Spleen (tissue), 7 donors: ENCODE measurements around the gene CDON.

Experiments
- POLR2A ChIP-seq, 3 donors: fragments of 450-650 bp; IDR thresholded peaks; one replicate each; pipeline ENCODE4 v1.5.1; 2017; ENCODE audit warnings: antibody characterized with exemption in 3 of 3, mild to moderate bottlenecking in 1 of 3
- POLR2AphosphoS5 ChIP-seq, 3 donors: sonication (generic); formaldehyde crosslinking; IDR thresholded peaks; one replicate each; pipeline ENCODE4 v1.5.1; 2017; ENCODE audit warnings: antibody characterized with exemption in 3 of 3
- TF ChIP-seq, protein P1 (sequence below), 11 experiments: fragments of 200-600 bp in 7 of 11; fragments of 450-650 bp in 4 of 11; sonication (generic) in 4 of 11; IDR thresholded peaks in 8 of 11; conservative IDR thresholded peaks in 3 of 11; 1 replicate in 7 of 11; 2 replicates in 4 of 11; pipeline versions ENCODE4 v1.4.0 to v1.8.0; 2016 to 2021; ENCODE audit warnings: antibody characterized with exemption in 11 of 11, inconsistent platforms in 4 of 11, mild to moderate bottlenecking in 1 of 11
- donor health status: DM: no; HTN: no; CAD: no; lungs with moderate emphysema.
- donor health status: DM: no; HTN: no; CAD: no.
- donor health status: DM: no; HTN: no; CAD: no.

DNA sequence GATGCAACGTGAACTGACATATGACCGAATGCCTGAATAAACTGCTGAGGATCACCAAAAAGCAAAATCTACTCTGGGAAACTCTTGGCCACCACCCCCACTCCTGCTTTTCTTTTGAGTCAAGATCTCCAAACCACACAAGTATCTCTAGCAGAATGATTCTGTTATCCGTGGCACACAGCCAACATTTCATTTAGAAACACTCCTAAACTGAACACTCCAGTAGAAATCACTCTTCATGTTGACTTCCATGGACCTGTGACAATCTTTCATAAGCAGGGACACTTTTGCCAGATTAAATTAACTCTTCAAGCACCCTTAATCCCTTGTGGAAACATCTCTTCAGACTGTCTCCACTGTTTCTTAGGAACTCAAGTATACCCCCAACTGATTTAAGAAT, 72.4 kb downstream of the CDON start:
- TF ChIP-seq, protein P1, sequence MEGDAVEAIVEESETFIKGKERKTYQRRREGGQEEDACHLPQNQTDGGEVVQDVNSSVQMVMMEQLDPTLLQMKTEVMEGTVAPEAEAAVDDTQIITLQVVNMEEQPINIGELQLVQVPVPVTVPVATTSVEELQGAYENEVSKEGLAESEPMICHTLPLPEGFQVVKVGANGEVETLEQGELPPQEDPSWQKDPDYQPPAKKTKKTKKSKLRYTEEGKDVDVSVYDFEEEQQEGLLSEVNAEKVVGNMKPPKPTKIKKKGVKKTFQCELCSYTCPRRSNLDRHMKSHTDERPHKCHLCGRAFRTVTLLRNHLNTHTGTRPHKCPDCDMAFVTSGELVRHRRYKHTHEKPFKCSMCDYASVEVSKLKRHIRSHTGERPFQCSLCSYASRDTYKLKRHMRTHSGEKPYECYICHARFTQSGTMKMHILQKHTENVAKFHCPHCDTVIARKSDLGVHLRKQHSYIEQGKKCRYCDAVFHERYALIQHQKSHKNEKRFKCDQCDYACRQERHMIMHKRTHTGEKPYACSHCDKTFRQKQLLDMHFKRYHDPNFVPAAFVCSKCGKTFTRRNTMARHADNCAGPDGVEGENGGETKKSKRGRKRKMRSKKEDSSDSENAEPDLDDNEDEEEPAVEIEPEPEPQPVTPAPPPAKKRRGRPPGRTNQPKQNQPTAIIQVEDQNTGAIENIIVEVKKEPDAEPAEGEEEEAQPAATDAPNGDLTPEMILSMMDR (IDR thresholded peaks at IDR 0.05 in 8 of 11, conservative IDR thresholded peaks at IDR 0.05 in 3 of 11), result no peak
- TF ChIP-seq POLR2A (IDR thresholded peaks at IDR 0.05), result no peak
- TF ChIP-seq POLR2AphosphoS5 (IDR thresholded peaks at IDR 0.05), result no peak
